ENCODE data around the gene ZBTB33. TPM values are rescaled to one million over a fixed set of nuclear protein-coding genes. Genes with fewer than 3 reads are reported as not detected.

ZBTB33 gene, protein sequence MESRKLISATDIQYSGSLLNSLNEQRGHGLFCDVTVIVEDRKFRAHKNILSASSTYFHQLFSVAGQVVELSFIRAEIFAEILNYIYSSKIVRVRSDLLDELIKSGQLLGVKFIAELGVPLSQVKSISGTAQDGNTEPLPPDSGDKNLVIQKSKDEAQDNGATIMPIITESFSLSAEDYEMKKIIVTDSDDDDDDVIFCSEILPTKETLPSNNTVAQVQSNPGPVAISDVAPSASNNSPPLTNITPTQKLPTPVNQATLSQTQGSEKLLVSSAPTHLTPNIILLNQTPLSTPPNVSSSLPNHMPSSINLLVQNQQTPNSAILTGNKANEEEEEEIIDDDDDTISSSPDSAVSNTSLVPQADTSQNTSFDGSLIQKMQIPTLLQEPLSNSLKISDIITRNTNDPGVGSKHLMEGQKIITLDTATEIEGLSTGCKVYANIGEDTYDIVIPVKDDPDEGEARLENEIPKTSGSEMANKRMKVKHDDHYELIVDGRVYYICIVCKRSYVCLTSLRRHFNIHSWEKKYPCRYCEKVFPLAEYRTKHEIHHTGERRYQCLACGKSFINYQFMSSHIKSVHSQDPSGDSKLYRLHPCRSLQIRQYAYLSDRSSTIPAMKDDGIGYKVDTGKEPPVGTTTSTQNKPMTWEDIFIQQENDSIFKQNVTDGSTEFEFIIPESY
- 10 to 100 TPM in 4 of 6 donors, 1 to 10 TPM in 2; 5.0 to 18.6 (median 12.6) TPM for total RNA-seq

GRCh38 chrX:120250522-120251271 lies at the start of gene ZBTB33:
Gene ZBTB33, plus strand, starts transcription at chrX:120250812. Its CDS starts 2,604 bp downstream, at chrX:120253416.
- Histone ChIP-seq H3K4me1 (no peaks in the 10 kb centered on the region), H3K9me3 (no peaks in the 10 kb centered on the region), H3K36me3 (peaks cover 0 to 16% (median 0%) of the 10 kb centered on the region in 4 donors), H3K27ac (peak within 1 kb of the TSS; percentile 92 to 94 (median 93)), H3K4me3 (peak within 1 kb of the TSS; percentile 41 to 77 (median 58)), H3K27me3 (no peaks in the 10 kb centered on the region)
- WGBS, 2 donors, result 0 to 43% methylated on average over 8 to 75 of the region's 75 CpGs
- peak; percentile 45 to 90 (median 86) for TF ChIP-seq CTCF (IDR thresholded peaks at IDR 0.05)
- peak; percentile 78 to 85 for TF ChIP-seq POLR2AphosphoS5 (IDR thresholded peaks at IDR 0.05)
- TF ChIP-seq EP300 (IDR thresholded peaks at IDR 0.05), result no peak
- peak in 3 of 4 donors; percentile 68 to 89 (median 75) for TF ChIP-seq POLR2A (IDR thresholded peaks at IDR 0.05)
- peak; percentile 90 to 96 for DNase-seq
- ATAC-seq (ENCODE audit: low FRiP score in 2 of 2), result peak; percentile 99 to 100

- ATAC-seq (ENCODE audit: low FRiP score in 2 of 2), result no peak
- 78 to 96% methylated on average over 11 of the region's 11 CpGs for WGBS, 2 donors
- no peak for TF ChIP-seq CTCF (IDR thresholded peaks at IDR 0.05)
- TF ChIP-seq EP300 (IDR thresholded peaks at IDR 0.05), result no peak
- no peak for TF ChIP-seq POLR2AphosphoS5 (IDR thresholded peaks at IDR 0.05)
Observed at GRCh38 chrX:120200851-120201250, 49.8 kb upstream of the ZBTB33 start.

GRCh38 chrX:120205816-120206753 lies 44.5 kb upstream of the ZBTB33 start:
- WGBS, 2 donors, result 81 to 84% methylated on average over 5 to 12 of the region's 12 CpGs
- DNase-seq, result no peak
- ATAC-seq (ENCODE audit: low FRiP score in 2 of 2), result peak in 1 of 2 donors; percentile 28

More at GRCh38 chrX:120200851-120201250, 49.8 kb upstream of the ZBTB33 start:
- no peaks in the 10 kb centered on the region for H3K36me3 ChIP-seq
- H3K4me1 ChIP-seq, result no peaks in the 10 kb centered on the region
- DNase-seq, result no peak
- H3K9me3 ChIP-seq, result no peaks in the 10 kb centered on the region
- H3K27ac ChIP-seq, result no peak overlapping the region
- no peaks in the 10 kb centered on the region for H3K27me3 ChIP-seq
- no peak overlapping the region for H3K4me3 ChIP-seq

More at GRCh38 chrX:120205816-120206753, 44.5 kb upstream of the ZBTB33 start:
- no peaks in the 10 kb centered on the region for H3K27me3 ChIP-seq
- TF ChIP-seq EP300 (IDR thresholded peaks at IDR 0.05), result no peak
- no peak for TF ChIP-seq CTCF (IDR thresholded peaks at IDR 0.05)
- no peak for TF ChIP-seq POLR2A (IDR thresholded peaks at IDR 0.05)
- TF ChIP-seq POLR2AphosphoS5 (IDR thresholded peaks at IDR 0.05), result no peak
- no peaks in the 10 kb centered on the region for H3K4me1 ChIP-seq
- no peak overlapping the region for H3K27ac ChIP-seq
- no peaks in the 10 kb centered on the region for H3K9me3 ChIP-seq
- no peak overlapping the region for H3K4me3 ChIP-seq
- H3K36me3 ChIP-seq, result no peaks in the 10 kb centered on the region
